ENCODE data around the gene SRGAP2C.
"Not testable (repeated sequence)": the region's sequence is repeated elsewhere in the genome, so short reads cannot be mapped to it uniquely, and the experiment has no call there.

SRGAP2C gene

GRCh38 chr1:121187914-121188313 lies 3.1 kb downstream of the SRGAP2C start:
- not testable (repeated sequence) for DNase-seq

- DNase-seq: not testable (repeated sequence)
These were observed 7.7 kb downstream of the SRGAP2C start for GRCh38 chr1:121192512-121192911.

GRCh38 chr1:121197095-121197882 lies 12.5 kb downstream of the SRGAP2C start:
- DNase-seq: not testable (repeated sequence)

- not testable (repeated sequence) for DNase-seq
These were observed 15.0 kb downstream of the SRGAP2C start for GRCh38 chr1:121199763-121200162.

GRCh38 chr1:121200232-121200631 lies 15.5 kb downstream of the SRGAP2C start:
- DNase-seq: not testable (repeated sequence)

- DNase-seq: not testable (repeated sequence)
These were observed 16.5 kb downstream of the SRGAP2C start for GRCh38 chr1:121200985-121201981.

GRCh38 chr1:121202986-121203385 lies 18.2 kb downstream of the SRGAP2C start:
- not testable (repeated sequence) for DNase-seq

GRCh38 chr1:121205786-121206711 lies 21.3 kb downstream of the SRGAP2C start:
- DNase-seq: not testable (repeated sequence)

- DNase-seq: not testable (repeated sequence)
These were observed 22.6 kb downstream of the SRGAP2C start for GRCh38 chr1:121207328-121207727.

- DNase-seq: not testable (repeated sequence)
These were observed 23.6 kb downstream of the SRGAP2C start for GRCh38 chr1:121208375-121208774.

GRCh38 chr1:121210778-121211177 lies 26.0 kb downstream of the SRGAP2C start:
- not testable (repeated sequence) for DNase-seq

- DNase-seq: not testable (repeated sequence)
These were observed 28.7 kb downstream of the SRGAP2C start for GRCh38 chr1:121213491-121213890.

- DNase-seq: not testable (repeated sequence)
These were observed 29.9 kb downstream of the SRGAP2C start for GRCh38 chr1:121214544-121215156.

- not testable (repeated sequence) for DNase-seq
These were observed 31.1 kb downstream of the SRGAP2C start for GRCh38 chr1:121215699-121216417.

GRCh38 chr1:121216676-121217075 lies 31.9 kb downstream of the SRGAP2C start:
- DNase-seq: not testable (repeated sequence)

GRCh38 chr1:121221770-121222169 lies 37.0 kb downstream of the SRGAP2C start:
- not testable (repeated sequence) for DNase-seq

GRCh38 chr1:121224714-121225113 lies 39.9 kb downstream of the SRGAP2C start:
- not testable (repeated sequence) for DNase-seq

GRCh38 chr1:121226295-121226904 lies 41.6 kb downstream of the SRGAP2C start:
- not testable (repeated sequence) for DNase-seq

GRCh38 chr1:121226925-121227324 lies 42.1 kb downstream of the SRGAP2C start:
- not testable (repeated sequence) for DNase-seq

- not testable (repeated sequence) for DNase-seq
These were observed 43.0 kb downstream of the SRGAP2C start for GRCh38 chr1:121227544-121228330.

Measured in activated T-cell treated with anti-CD3 and anti-CD28 coated beads, Interleukin-2, amount 50 U/mL, for 48 hours (primary cell).